ENCODE results near the gene BIRC3.

The BIRC3 gene

DNA sequence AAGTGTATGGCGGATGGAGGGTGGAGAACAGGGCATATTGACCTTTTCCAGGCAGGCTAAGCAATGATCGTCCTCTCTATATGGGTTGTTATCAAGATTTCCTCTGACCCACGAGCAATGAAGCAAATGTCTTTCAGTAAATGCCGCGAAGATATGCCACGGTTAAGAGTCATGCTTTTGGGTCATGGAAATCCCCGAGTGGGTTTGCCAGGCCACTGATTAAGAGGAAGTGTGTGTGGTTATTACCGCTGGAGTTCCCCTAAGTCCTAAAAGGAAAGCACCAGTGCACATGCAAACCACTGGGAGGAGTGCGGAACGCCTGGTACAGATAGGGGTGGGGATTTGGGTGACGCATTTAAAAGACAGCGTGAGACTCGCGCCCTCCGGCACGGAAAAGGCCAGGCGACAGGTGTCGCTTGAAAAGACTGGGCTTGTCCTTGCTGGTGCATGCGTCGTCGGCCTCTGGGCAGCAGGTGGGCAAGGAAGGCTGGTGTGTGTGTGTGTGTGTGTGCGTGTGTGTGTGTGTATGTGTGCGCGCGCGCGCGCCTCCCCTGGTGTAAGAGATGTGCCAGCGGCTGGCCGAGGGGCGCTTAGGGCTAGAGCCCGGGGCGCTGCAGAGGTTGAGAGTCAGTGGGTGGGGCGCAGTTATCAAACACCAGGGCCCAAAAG is at the start of gene BIRC3:
BIRC3 (plus strand) TSS at position 386 of the 669 bp plus-strand sequence. CDS start 7,026 bp downstream, outside the sequence.
- peak in 10 of 14 donors; percentile 10 to 65 (median 39) for DNase-seq

DNA sequence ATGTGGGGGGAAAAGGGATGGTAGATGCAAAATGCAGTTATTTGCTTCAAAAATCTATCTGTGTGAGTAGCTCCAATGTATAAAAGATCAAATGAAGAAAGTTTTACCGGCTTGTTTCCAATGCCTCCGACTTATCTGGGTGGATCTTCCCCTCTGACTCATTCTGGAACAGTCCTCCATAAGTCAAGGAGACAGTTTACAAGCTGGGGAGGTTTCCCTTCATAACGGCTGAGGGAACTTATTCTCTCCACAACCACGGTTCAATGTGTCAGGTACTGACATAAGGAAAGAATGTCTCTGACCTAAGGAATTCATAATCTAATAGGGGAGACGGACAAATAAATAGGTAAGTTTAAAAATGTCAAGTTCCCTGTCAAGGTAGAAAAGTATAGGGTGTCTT is 49.7 kb upstream of the BIRC3 start:
- no peak for DNase-seq

GRCh38 chr11:102268083-102268984 is 49.0 kb upstream of the BIRC3 start:
- DNase-seq: peak in 6 of 14 donors; percentile 2 to 23 (median 14)

GRCh38 chr11:102268985-102269470 is 48.3 kb upstream of the BIRC3 start:
- DNase-seq: no peak

GRCh38 chr11:102269927-102270326 is 47.4 kb upstream of the BIRC3 start:
- DNase-seq: no peak

GRCh38 chr11:102272047-102272824 is 45.0 kb upstream of the BIRC3 start:
- DNase-seq: no peak

GRCh38 chr11:102274628-102275027 is 42.7 kb upstream of the BIRC3 start:
- no peak for DNase-seq

GRCh38 chr11:102276362-102276761 is 40.9 kb upstream of the BIRC3 start:
- no peak for DNase-seq

- no peak for DNase-seq
Measured at GRCh38 chr11:102276783-102277182, 40.5 kb upstream of the BIRC3 start.

DNA sequence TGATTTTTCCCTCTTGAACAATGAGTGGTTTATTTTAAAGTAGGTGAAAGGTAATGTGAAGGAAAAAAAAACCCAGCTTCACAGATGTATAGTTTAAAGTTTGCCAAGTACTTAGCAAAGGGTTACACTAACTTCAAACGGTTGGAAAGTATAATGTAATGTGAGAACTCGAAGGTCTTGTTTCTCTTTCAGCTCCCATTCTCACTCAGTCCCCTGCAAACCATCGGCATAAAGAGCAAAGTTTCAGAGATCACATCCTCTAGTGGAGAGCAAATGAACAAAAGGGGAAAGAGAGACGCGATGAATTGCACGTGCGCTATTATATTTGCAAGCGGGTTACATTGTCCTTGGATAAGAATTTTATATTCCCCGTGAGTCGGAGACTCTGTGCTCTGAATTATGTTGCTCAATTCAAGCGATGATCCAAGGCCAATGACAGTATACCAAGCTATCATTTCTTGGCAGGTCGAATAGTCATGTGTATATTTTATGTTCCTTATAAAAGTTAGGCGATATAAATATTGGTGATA is 37.6 kb upstream of the BIRC3 start:
- no peak for DNase-seq

DNA sequence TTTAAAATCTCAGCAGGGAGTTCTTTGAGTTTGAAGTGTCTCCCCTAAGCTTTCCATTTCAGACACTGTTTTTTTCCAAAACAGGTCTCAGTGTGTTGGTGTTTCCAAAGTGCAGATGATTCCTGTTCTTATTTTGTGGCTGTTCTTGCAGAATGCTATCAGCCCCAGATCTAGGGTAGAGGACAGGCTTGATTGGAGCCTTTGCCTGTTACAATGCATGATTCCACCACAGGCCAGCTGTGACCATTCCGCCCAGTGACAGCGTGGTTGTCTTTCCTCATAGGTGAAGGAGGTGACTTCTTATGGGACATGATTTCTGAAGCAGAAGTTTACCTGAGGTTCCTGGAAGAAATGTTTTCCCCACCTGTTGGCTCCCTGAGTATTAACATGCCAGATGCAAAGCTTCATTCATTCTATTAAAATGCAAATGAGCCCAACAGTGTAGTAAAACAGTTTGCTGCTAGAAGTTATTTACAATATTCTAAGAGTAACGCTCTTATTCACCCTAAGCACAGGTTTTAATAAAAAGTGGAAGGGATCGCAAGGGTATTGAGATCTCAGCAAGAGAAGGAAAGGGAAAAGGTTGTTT is 36.9 kb upstream of the BIRC3 start:
- DNase-seq: no peak

DNA sequence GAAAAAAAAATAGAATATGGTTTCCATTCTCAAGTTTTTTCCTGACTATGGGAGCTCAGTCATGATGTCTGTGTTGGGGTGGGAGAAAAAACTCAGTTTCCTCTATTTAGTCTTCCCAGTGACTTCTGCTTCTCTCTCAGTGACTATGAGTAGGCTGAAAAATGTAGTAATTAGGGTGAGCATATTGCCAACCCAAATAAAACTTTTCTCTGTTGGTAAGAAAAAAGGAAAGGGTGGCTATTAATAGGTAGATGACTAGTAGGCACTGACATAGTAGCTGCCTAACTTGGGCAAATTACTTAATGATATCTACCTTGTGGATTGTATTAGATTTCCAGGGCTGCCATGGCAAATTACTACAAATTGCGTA is 34.2 kb upstream of the BIRC3 start:
- no peak for DNase-seq

DNA sequence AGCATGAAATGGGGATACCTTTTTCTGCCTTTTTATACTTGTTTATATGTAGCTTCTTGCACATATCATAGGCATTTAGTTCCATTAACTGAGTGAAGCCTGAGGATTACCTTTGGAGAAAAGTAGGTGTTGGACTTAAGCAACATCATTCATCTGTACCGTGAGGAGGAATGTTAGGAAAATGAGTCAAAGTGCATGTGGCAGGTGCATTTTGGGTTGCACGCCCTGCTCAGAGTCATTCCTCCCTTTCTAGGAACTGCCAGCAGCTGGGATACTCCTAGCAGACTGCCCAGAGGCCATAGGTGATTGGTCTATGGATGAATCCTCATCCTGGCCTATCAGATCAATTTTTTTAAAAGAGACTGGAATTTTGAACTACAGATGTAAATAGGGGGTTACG is 33.3 kb upstream of the BIRC3 start:
- DNase-seq: no peak

DNA sequence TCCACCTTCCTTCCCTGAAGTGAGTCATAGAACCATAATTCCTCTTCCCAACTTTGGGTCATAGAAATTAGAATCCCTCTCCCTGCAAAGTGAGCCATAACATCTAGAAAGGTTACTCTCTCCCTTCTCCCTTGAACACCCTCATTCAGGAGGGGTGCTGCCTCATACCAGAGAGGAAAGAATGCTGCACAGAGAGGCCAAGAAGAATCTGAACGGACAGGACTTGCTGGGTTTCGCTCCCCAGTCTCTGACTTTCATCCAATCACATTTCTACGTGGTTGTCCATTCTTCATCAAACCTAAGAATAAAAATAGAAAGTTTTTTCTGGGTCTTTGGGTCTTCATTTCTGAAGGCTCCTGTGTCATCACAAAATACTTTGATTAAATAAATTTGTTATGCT is 31.0 kb upstream of the BIRC3 start:
- no peak for DNase-seq

GRCh38 chr11:102287964-102288724 is 29.1 kb upstream of the BIRC3 start:
- DNase-seq: peak in 6 of 14 donors; percentile 7 to 28 (median 14)

GRCh38 chr11:102288725-102289083 is 28.6 kb upstream of the BIRC3 start:
- DNase-seq: no peak

- DNase-seq: no peak
Measured at GRCh38 chr11:102289592-102289991, 27.7 kb upstream of the BIRC3 start.

DNA sequence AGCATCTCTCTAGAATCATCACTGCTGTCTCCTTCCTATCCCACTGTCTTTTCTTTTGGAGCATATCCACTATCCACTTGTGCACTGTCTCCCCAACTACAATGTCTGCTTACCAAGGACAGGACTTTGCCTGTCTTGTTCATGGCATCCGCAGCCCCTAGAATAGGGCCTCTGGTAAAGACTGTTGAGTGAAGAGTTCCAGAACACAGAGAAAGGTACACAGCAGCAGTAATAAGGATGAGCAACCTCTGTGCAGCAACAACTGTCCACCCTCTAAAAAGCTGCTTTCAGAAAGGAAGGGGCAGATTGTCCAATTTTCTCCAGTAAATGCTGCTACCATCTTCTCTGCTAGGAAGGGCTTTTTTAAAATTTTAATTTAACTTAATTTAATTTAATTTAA is 25.5 kb upstream of the BIRC3 start:
- DNase-seq: no peak

GRCh38 chr11:102292933-102293332 is 24.4 kb upstream of the BIRC3 start:
- no peak for DNase-seq

GRCh38 chr11:102293873-102294601 is 23.2 kb upstream of the BIRC3 start:
- DNase-seq: no peak

- no peak for DNase-seq
Measured at GRCh38 chr11:102295045-102295444, 22.2 kb upstream of the BIRC3 start.
